Left lobe of liver (tissue), 2 donors: Measurements from ENCODE around the gene ACTA1. TPM values are rescaled to one million over a fixed set of nuclear protein-coding genes. Genes with fewer than 3 reads are reported as not detected.
A peak's percentile ranks its signal among the peaks of the same experiment; 100 is the strongest.
"Not testable (repeated sequence)": the region's sequence is repeated elsewhere in the genome, so short reads cannot be mapped to it uniquely, and the experiment has no call there.

Source experiments
- ATAC-seq: fragments of 200-7000 bp; cut with Tn5 transposase; one replicate; pipeline ENCODE4 v1.9.1; 2020; ENCODE audit warnings: mild to moderate bottlenecking, moderate library complexity
- DNase-seq: peaks from one replicate; pipeline ENCODE4 v3.0.0-alpha.2; 2020; ENCODE audit warnings: low spot score
- total RNA-seq: library from RNA; stranded (reverse); gene quantifications from one replicate; pipeline ENCODE4 v1.2.1, GENCODE V29; 2021
- donor health status: DM: no; HTN: no; CAD: no; lungs with moderate emphysema.
- donor health status: DM: no; HTN: yes; CAD: no.

Gene ACTA1
- not detected for total RNA-seq

DNA sequence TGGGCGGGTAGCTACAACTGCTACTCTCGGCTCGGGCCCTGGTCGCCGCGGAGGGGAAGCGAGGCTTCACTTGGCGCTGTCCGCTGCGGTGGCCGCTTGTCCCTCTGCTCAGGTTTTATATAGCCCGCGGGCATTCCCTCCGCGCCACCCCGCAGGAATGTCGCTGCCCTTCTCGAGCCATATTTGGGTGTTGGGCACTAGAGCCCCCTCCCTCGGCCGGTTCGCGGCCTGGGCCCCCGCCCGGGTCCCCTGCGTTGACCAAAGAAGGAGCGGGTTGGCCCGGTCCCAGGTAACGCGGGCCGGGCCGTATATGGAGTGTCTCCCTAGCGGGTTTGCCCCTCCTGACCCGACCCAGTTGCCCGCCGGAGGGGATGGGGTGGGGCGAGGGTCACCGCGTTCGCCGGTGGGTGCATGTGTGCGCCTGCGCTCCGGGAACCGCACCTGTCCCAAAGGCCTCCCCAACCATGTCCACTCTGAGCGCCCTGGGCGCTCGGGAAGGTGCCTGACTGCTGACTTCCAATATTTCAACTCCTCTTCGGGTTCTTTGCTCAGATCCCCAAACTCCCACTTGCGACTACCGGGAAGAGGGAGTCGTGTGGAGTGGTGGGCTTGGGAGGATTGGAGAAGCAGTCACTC is at the start of gene ACTA1:
TSS of gene ACTA1 (minus strand) at position 90 of the 636 bp plus-strand sequence. CDS start 979 bp downstream, outside the sequence.
- no peak for DNase-seq
- peak; percentile 9 for ATAC-seq

DNA sequence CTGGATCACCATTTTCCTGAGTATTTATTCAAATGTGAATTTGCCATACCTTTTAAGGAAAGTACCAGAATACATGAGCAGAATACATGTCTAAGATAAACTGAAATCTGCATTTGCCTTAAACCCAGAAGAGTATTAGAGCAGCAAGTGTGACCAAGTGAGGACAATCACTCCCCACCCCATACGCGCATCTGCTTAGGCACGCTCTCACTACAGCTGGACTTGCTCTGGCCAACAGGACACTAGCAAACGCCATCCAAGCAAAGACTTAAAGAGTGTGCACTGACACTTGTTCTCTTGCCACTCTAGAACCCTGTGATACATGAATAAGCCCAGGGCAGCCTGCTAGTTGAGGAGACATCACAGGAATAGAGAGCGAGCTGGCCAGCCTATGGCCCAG is 48.6 kb upstream of the ACTA1 start:
- DNase-seq (no peak), ATAC-seq (no peak)

DNA sequence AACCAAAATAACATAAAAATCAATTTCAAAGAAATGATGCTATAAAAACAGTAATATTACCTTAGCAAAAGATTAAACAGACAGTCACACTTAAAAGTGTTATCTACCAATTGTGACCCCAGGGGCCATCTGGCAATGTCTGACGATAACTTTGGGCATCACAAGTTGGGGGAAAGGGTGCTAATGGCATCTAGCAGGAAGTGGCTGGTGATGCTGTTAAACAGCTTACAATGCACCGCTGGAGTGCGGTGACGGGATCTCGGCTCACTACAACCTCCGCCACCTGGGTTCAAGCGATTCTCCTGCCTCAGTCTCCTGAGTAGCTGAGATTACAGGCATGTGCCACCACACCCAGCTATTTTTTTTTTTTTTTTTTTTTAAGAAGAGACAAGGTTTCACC is 46.6 kb upstream of the ACTA1 start:
- no peak for DNase-seq
- no peak for ATAC-seq

DNA sequence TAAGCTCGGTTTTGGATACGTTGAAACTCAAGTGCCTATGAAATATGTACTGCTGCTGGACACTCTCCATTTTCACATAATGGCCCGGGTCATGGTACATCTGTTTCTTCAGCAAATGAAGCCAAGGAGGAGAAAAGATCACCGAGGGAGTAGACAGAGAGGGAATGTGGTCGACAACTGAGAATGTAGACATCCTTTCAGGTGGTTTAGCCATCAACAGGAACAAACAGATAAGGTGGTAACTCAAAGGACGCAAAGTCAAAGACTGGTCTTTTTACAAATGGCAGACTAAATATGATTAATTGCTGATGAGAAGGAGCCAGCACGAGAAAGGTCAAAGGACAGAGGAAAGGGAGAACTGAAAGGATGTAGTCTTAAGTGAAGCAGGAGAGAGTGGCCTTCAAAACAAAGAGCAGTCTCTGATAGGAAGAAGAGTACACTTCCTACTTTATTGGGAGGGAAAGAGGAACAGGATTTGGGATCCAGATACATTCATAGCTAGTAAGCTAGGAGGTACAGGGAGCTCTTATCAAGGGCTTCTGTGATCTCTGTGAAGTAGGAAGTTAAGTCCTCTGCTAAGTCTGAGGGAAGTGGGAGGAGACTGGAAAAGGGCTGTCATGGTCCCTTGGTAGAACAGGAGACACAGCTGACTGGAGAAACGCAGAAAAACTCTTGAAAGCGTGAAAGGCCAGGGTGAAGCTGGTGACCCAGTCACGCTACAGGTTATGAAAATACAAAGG is 45.9 kb upstream of the ACTA1 start:
- no peak for DNase-seq
- ATAC-seq, result no peak

DNA sequence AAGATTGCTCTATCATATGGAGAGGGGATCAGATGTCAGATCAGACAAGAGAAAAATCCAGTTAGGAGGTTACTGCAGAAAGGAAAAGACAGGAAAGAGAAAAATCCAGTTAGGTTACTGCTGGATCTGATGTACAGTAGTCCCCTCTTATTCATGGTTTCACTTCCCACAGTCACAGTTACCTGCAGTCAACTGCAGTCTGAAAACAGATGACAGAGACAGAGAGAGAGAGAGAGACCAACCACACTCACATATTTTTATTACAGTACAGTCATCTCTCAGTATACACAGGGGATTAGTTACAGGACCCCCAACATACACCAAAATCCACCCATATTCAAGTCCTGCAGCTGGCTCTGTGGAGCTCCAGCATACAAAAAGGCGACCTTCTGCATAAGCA is 45.0 kb upstream of the ACTA1 start:
- ATAC-seq, result no peak
- no peak for DNase-seq

DNA sequence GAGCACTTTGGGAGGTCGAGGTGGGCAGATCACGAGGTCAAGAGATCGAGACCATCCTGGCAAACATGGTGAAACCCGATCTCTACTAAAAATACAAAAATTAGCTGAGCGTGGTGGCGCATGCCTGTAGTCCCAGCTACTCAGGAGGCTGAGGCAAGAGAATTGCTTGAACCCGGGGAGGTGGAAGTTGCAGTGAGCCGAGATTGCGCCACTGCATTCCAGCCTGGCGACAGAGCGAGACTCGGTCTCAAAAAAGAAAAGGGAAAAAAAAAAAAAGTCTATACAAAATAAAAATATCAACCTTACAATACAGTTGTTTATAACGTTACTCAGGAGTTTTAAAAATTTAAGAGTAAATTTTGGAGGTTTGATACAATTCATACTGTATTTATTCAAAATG is 42.0 kb upstream of the ACTA1 start:
- not testable (repeated sequence) for ATAC-seq, DNase-seq

DNA sequence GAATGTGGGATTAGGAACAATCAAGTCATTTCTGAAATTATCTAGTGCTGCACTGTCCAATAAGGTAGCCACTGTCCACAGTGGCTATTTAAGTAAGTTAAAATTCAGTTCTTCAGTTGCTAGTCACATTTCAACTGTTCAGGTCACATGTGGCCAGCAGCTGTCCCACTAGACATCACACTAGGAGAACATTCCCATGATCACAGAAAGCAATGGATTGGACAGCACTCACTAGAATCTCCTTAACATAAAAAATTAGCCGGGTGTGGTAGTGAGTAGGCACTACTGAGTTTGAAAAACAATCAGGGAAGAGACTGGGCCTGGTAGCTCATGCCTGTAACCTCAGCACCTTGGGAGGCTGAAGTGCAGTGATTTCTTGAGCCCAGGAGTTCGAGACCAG is 40.6 kb upstream of the ACTA1 start:
- no peak for ATAC-seq
- DNase-seq, result no peak

DNA sequence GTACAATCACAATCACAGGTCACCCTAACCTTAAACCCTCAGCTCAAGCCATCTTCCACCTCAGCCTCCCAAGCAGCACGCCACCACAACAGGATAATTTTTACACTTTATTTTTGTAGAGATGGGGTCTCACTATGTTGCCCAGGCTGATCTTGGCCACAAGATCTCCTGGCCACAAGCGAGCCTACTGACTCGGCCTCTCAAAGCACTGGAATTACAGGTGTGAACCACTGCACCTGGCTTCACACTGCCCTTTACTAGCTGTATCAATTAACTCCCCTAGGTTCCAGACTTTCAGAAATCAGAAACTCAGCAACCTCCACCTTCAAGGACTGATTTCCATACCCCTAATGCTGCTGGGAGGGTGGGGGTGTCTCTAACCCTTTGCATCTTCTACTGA is 37.3 kb upstream of the ACTA1 start:
- DNase-seq, result no peak
- ATAC-seq, result no peak

DNA sequence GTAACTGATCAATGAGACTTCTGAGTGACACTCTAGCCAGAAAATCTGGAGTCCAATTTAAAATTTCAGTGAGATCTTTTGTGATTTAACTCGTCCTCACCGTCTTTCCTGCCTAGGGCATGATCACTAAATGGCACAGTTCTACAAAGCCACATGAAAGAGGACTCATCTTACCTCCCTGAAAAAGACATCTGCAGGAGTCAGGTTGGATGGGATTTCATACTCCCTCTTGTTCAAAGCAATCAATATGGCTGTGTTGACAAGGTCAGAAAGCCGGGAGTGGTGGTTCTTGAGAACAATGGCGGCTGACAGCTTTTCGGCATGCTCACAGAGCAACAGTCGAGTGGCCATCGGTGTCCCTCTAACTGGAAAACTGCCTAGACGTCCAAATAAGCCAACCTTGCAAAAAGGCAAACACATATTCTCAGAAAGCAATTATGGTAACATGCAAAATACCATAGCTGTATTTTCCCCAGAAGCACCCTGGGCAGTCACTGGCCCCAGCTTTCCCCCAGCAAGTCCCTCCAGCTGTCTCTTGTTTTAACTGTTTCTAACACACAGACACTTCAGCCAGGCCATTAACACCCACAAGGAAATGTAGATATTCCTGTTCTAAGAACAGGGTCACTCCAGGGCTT is 36.6 kb upstream of the ACTA1 start:
- DNase-seq, result no peak
- ATAC-seq, result no peak

DNA sequence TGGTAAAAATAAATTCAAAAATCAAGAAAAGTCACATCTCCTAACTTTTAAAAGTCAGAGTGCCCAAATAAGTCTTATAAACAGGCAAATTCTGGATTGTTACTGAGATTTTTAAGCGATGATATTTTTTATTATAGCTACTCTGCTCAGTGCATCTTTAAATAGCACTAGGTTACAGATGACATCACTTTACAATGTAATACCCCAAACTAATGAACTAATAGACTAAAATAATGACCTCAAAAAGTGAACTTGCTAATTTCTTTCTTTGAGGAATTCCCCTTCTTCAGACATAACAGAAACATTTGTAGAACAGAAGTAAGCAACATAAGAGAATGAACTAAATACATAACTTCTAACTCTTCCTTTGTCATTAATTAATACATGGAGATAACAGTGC is 33.0 kb upstream of the ACTA1 start:
- DNase-seq (no peak), ATAC-seq (no peak)

DNA sequence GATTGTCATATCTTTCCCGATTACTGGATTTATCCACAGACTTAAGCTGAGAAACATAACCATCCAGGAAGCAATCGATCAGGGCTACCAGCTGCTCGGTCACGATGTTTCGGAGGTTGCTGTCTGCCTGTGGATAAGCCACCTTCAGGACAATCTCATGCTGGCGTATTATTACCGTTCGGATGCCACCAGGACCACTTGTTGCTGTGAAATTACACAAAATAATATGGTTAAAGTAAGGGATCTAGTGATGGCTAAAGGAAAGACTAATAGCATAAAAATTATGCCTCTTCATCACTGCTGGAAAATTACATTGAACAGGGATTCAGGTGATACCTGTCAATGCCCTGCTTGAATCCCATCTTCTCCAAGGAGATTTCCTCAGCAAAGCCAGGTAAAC is 30.8 kb upstream of the ACTA1 start:
- no peak for DNase-seq
- no peak for ATAC-seq

DNA sequence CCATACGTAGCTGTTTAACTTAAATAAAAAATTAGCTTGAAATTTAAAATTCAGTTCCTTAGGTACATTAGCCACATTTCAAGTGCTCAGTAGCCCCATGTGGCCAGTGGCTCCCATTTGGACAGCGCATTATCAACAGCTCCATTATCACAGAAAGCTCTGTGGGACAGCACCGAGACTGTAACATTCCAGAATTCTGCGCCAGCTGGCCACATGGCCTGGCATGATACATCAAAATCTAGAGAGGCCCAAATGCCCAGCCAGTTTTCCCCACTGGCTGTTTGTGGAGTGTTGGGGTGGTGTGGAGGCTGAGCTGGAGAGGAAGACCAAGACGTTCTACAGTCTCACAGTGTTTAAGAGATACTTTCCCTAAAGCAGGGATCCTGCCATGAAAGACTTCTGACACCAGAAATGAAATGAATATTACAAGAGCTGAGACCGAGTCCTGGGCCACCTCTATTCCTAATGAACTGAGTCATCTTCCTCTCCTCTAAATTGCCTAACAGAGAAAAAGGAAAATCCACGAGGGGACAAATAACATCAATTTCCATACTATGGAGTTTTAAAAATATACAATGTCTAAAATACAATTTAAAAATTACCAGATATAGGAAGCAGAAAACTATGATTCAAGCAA is 27.3 kb upstream of the ACTA1 start:
- ATAC-seq (no peak), DNase-seq (no peak)

DNA sequence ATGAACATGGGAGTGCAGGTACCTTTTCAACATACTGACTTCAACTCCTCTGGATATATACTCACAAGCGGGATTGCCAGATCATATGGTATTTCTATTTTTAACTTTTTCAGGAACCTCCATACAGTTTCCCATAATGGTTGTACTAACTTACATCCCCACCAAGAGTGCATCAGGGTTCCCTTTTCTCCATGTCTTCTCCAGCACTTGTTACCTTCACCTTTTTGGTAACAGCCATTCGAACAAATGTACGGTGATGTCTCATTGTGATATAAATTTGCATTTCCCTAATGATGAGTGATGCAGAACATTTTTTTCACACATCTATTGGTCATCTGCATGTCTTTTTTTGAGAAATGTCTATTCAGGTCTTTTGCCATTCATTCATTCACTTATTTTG is 25.9 kb upstream of the ACTA1 start:
- DNase-seq, result no peak
- ATAC-seq, result no peak

DNA sequence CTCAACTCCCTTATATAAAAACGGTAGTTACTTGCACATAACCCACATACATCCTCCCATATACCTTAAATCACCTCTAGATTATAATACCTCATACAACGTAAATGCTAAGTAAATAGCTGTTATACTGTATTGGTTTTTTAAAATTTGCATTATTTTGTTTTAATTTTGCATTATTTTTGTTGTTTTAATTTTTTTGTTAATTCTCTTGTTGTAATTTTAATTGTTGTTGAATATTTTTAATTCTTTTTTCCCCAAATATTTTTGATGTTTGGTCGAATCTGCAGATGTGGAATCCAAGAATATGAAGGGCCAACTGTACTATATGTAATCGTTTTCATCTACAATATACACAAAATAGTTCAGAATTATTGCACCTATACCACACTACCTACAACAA is 23.5 kb upstream of the ACTA1 start:
- no peak for DNase-seq

DNA sequence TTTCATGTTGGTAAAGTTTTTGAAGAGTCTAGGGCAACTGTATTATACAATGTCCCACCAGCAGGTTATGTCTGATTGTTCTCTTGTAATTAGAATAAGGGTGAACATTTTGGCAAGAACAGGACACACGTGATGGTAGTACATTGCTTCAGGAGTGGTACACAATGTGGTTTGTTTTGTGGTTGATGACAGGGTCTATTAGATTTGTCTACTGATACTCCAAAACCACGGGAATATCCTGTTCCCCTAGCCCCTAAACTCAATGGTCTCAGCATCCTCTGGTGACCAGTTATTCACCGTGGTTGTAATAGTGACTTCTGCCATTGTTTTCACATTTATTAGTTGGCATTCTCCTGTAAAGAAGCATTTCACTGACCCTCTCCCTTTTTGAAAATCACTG is 22.1 kb upstream of the ACTA1 start:
- DNase-seq, result no peak
- ATAC-seq, result no peak

More for the DNA sequence above, 23.5 kb upstream of the ACTA1 start:
- no peak for ATAC-seq

DNA sequence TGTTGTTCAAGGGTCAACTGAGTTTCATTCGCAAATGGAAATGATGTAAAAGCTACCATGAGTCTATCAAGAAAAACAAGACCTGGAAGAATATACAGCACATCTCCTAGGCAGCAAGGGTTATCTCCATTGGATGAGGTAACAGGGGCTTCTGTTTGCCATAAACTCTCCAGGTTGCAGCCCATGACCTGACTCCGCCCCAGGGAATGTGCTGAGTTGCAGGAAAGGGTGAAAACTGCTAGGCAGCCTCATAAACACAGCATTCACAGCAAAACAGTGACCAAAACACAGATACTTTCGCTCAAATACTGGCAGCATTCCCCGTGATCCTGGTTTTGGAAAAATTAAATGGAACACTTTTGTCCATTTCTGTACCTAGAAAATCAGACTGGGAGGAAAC is 20.2 kb upstream of the ACTA1 start:
- ATAC-seq, result no peak
- no peak for DNase-seq

DNA sequence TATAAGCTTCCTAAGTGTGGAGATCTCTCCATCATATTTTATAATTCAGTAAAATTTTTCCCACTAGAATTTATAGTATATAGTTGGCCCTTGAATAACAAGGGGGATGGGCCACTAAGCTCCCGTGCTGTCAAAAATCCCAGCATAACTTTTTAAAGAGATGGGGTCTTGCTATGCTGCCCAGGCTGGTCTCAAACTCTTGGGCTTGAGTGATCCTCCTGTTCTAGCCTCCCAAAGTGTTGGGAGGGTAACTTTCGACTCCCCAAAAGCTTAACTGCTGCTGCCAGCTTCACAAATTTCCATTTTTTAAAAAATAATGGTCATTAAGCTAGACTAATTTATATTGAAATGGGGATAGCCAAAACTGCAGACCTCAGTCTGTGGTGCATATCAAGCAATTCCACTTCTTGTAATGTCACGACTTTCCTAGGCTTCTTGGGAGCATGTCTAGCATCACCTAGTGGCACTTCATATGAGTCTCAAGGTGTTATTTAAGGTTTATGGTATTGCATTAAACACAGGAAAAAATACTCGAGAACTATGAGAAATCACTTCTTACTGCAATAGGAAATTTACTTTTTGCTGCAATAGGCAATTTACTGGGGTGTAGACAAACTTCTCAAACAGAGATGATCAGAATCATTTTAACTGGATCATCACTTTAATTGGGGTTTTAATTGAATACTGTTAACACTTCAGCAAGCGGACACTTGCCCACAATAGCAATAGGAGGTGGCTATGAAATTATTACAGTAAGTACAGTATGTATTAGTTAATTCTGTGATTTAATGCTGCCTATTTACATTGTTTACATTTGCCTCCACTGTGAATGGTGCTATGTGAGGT is 19.3 kb upstream of the ACTA1 start:
- ATAC-seq (peak; percentile 52), DNase-seq (no peak)

DNA sequence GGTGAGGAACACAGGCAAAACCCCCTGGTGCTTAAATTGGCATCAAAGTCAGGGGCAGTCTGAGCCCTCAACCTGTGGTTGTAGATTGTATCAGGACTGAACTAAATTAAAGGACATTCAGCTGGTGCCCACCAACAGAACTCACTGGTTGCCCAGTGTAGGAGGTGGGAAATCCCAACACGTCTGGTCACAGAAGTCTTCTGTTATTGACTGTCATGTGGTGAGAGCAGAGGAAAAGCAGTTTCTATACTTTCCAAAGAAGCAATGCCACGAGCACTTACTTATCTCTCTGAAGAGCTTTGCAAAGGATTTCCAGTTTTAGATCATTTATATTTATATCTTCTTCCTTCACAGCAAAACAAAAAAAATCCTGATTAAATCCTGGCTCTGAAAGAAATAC is 15.0 kb upstream of the ACTA1 start:
- DNase-seq (no peak), ATAC-seq (no peak)

DNA sequence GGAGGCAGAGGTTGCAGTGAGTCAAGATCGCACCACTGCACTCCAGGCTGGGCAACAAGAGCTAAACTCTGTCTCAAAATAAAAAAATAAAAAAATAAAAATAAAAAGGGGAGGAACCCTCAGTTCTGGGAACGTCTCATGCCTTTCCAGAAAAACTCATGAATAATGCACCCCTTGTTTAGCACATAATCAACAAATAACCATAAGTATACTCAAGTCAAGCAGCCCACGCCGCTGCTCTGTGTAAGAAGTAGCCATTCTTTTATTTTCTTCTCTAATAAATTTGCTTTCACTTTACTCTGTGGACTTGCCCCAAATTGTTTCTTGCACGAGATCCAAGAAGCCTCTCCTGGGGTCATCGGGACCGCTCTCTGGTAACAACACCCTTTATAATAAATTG is 14.5 kb upstream of the ACTA1 start:
- ATAC-seq (no peak), DNase-seq (no peak)

DNA sequence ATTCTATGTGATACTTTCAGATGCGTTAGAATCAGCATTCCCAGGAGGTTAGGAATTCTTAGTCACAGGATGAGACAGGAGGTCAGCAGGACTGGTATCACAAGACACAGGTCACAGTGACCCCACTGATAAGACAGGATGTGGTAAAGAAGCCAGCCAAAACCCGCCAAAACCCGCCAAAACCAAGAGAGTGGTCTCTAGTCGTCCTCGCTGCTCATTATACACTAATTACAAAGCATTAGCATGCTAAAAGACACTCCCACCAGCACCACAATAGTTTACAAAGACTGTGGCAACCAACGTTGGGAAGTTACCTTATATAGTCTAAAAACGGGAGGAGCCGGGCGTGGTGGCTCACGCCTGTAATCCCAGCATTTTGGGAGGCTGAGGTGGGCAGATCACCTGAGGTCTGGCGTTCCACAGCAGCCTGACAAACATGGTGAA is 13.9 kb upstream of the ACTA1 start:
- DNase-seq (no peak), ATAC-seq (no peak)

DNA sequence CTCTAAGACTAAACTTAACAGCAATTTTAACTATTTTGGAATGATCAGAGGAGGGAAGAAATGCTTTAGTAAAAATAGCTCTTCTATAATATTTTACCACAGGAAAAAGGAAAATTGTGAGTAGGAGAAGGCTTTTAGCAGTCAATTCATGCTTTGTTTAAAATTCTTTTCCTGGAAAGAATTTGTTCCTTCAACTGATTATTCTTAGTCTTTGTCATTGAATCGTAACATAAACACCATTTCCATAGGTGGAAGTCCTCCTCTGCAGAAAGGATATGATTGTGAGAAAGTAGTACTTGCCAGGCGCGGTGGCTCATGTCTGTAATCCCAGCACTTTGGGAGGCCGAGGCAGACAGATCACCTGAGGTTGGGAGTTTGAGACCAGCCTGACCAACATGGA is 11.9 kb upstream of the ACTA1 start:
- DNase-seq, result no peak
- no peak for ATAC-seq
